ES-I3 (cell line): ENCODE data around the gene CYB5R4.

Experiments
- H3K36me3 ChIP-seq: 2 replicates; pipeline ENCODE4 v1.6.1; 2013; ENCODE audit warnings: mild to moderate bottlenecking, low read length, control low read depth, moderate library complexity; ENCODE audit not compliant: insufficient read depth
- H3K4me1 ChIP-seq: 2 replicates; pipeline ENCODE4 v1.6.1; 2013; ENCODE audit warnings: mild to moderate bottlenecking, control low read depth, low read length; ENCODE audit not compliant: insufficient read depth
- H3K9ac ChIP-seq: 2 replicates; pipeline ENCODE4 v1.6.1; 2013; ENCODE audit warnings: low read depth, mild to moderate bottlenecking, low read length, moderate library complexity
- H3K9me3 ChIP-seq: 2 replicates; pipeline ENCODE4 v1.6.1; 2013; ENCODE audit warnings: mild to moderate bottlenecking, low read length, moderate library complexity; ENCODE audit not compliant: control insufficient read depth, insufficient read depth

Gene CYB5R4

GRCh38 chr6:84007871-84008270 lies 148.4 kb downstream of the CYB5R4 start:
- no peaks in the 10 kb centered on the region for H3K4me1 ChIP-seq
- no peaks in the 10 kb centered on the region for H3K36me3 ChIP-seq
- H3K9me3 ChIP-seq: no peaks in the 10 kb centered on the region
- no peak overlapping the region for H3K9ac ChIP-seq

- no peaks in the 10 kb centered on the region for H3K9me3 ChIP-seq
- no peaks in the 10 kb centered on the region for H3K4me1 ChIP-seq
- no peaks in the 10 kb centered on the region for H3K36me3 ChIP-seq
- H3K9ac ChIP-seq: no peak overlapping the region
Measured at GRCh38 chr6:84013354-84013753, 153.9 kb downstream of the CYB5R4 start.

- Histone ChIP-seq H3K9me3 (no peaks in the 10 kb centered on the region), H3K4me1 (0 out of 2 replicates have a peak, but pooled peaks cover 3% of the 10 kb centered on the region), H3K9ac (no peak overlapping the region), H3K36me3 (no peaks in the 10 kb centered on the region)
Measured at GRCh38 chr6:84013931-84014330, 154.4 kb downstream of the CYB5R4 start.

GRCh38 chr6:84016029-84016428 lies 156.5 kb downstream of the CYB5R4 start:
- Histone ChIP-seq H3K9ac (no peak overlapping the region), H3K36me3 (no peaks in the 10 kb centered on the region), H3K9me3 (no peaks in the 10 kb centered on the region), H3K4me1 (0 out of 2 replicates have a peak, but pooled peaks cover 5% of the 10 kb centered on the region)
